Measurements from ENCODE around the gene DTD1. TPM values are rescaled to one million over a fixed set of nuclear protein-coding genes. Genes with fewer than 3 reads are reported as not detected.

The DTD1 gene
- total RNA-seq, 1 experiment from 2014 or later: 109 TPM

- no peak overlapping the region for H3K4me3 Mint-ChIP-seq (ENCODE audit: unreplicated experiment)
- Histone ChIP-seq H3K27me3 (replicated peaks; ENCODE audit: control insufficient read depth, insufficient read depth, low read length) (no peaks in the 10 kb centered on the region), H3K9me3 (no peaks in the 10 kb centered on the region), H3K36me3 (ENCODE audit: control insufficient read depth, insufficient read depth, low read length) (no peaks in the 10 kb centered on the region), H3K4me1 (no peaks in the 10 kb centered on the region), H3K4me3 (ENCODE audit: low read depth, low read length) (no peak overlapping the region)
- no peak overlapping the region for H3K27ac Mint-ChIP-seq (ENCODE audit: unreplicated experiment)
- CTCF ChIA-PET: no interaction called here
- POLR2A ChIA-PET: no interaction called here
- no peaks in the 10 kb centered on the region for H3K36me3 Mint-ChIP-seq (ENCODE audit: insufficient read depth, unreplicated experiment)
- TF ChIP-seq, protein P1, sequence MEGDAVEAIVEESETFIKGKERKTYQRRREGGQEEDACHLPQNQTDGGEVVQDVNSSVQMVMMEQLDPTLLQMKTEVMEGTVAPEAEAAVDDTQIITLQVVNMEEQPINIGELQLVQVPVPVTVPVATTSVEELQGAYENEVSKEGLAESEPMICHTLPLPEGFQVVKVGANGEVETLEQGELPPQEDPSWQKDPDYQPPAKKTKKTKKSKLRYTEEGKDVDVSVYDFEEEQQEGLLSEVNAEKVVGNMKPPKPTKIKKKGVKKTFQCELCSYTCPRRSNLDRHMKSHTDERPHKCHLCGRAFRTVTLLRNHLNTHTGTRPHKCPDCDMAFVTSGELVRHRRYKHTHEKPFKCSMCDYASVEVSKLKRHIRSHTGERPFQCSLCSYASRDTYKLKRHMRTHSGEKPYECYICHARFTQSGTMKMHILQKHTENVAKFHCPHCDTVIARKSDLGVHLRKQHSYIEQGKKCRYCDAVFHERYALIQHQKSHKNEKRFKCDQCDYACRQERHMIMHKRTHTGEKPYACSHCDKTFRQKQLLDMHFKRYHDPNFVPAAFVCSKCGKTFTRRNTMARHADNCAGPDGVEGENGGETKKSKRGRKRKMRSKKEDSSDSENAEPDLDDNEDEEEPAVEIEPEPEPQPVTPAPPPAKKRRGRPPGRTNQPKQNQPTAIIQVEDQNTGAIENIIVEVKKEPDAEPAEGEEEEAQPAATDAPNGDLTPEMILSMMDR (IDR thresholded peaks at IDR 0.05; ENCODE audit: insufficient read depth in 1 of 2, low read depth in 1 of 2, low read length in 1 of 2, severe bottlenecking in 1 of 2, unreplicated experiment in 1 of 2): no peak
- no peaks in the 10 kb centered on the region for H3K9me3 Mint-ChIP-seq (ENCODE audit: unreplicated experiment)
- no TSS peak for BruUV-seq (replicated peaks)
- DNase-seq: no peak
- intact Hi-C loops (cut with micrococcal nuclease; ENCODE audit: unreplicated experiment): no loop called here
- peaks cover 9% of the 10 kb centered on the region for H3K4me1 Mint-ChIP-seq (ENCODE audit: low read depth, unreplicated experiment)
- no peaks in the 10 kb centered on the region for H3K27me3 Mint-ChIP-seq (ENCODE audit: insufficient read depth, unreplicated experiment)
These were observed 97.6 kb downstream of the DTD1 start for GRCh38 chr20:18685406-18685805.

DNA sequence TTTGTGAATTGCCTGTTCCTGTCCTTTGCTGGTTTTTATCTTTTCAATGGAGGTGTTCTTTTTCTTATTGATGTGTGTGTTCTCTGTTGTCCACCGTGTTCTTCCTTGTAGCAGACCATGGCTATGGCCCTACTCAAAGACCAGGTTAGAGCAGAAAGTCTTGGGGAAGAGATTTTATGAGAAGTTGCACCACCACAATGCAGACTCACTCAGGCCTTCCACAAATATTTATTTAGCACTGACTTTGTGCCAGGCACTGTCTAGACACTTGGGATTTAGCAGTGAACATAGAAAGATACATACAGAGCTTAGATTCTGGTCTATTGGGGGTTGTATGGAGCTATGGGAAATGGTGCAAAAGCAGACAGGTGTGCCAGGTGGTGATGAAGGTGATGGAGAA is 98.8 kb downstream of the DTD1 start:
- no peak overlapping the region for H3K27ac Mint-ChIP-seq (ENCODE audit: unreplicated experiment)
- no peak for DNase-seq
- peaks cover 9% of the 10 kb centered on the region for H3K4me1 Mint-ChIP-seq (ENCODE audit: low read depth, unreplicated experiment)
- ChIA-PET CTCF (no interaction called here), POLR2A (no interaction called here)
- H3K9me3 ChIP-seq: no peaks in the 10 kb centered on the region
- no peaks in the 10 kb centered on the region for H3K4me1 ChIP-seq
- H3K4me3 Mint-ChIP-seq (ENCODE audit: unreplicated experiment): no peak overlapping the region
- H3K27me3 ChIP-seq (replicated peaks; ENCODE audit: control insufficient read depth, insufficient read depth, low read length): no peaks in the 10 kb centered on the region
- intact Hi-C loops (cut with micrococcal nuclease; ENCODE audit: unreplicated experiment): no loop called here
- no peaks in the 10 kb centered on the region for H3K36me3 Mint-ChIP-seq (ENCODE audit: insufficient read depth, unreplicated experiment)
- BruUV-seq (replicated peaks): no TSS peak
- no peaks in the 10 kb centered on the region for H3K9me3 Mint-ChIP-seq (ENCODE audit: unreplicated experiment)
- H3K4me3 ChIP-seq (ENCODE audit: low read depth, low read length): no peak overlapping the region
- no peaks in the 10 kb centered on the region for H3K27me3 Mint-ChIP-seq (ENCODE audit: insufficient read depth, unreplicated experiment)
- H3K36me3 ChIP-seq (ENCODE audit: control insufficient read depth, insufficient read depth, low read length): no peaks in the 10 kb centered on the region
- TF ChIP-seq, protein P1 (IDR thresholded peaks at IDR 0.05; ENCODE audit: insufficient read depth in 1 of 2, low read depth in 1 of 2, low read length in 1 of 2, severe bottlenecking in 1 of 2, unreplicated experiment in 1 of 2): no peak

DNA sequence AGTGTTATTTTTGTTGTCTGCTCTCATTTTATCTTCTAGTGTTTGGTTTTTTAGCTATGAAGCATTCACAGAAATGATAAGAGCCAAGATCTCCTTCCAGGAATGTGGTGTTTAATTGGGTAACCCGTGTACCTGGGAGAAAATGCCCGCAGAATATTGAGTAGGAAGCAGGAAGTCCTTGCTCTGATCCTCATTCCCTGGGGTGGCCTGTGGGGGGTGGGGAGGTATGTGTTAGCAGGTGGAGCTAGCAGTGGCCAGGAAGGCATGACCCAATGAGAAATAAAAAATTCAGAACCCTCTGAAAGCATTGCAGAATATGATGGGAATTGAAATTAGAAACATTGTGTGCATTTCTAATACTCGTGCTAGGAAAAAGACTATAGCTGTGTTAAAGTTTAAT is 100.8 kb downstream of the DTD1 start:
- TF ChIP-seq, protein P1 (IDR thresholded peaks at IDR 0.05; ENCODE audit: insufficient read depth in 1 of 2, low read depth in 1 of 2, low read length in 1 of 2, severe bottlenecking in 1 of 2, unreplicated experiment in 1 of 2): no peak
- ChIA-PET CTCF (no interaction called here), POLR2A (no interaction called here)
- no peaks in the 10 kb centered on the region for H3K4me1 ChIP-seq
- intact Hi-C loops (cut with micrococcal nuclease; ENCODE audit: unreplicated experiment): no loop called here
- H3K9me3 ChIP-seq: no peaks in the 10 kb centered on the region
- no peaks in the 10 kb centered on the region for H3K36me3 ChIP-seq (ENCODE audit: control insufficient read depth, insufficient read depth, low read length)
- no TSS peak for BruUV-seq (replicated peaks)
- Mint-ChIP-seq H3K4me3 (ENCODE audit: unreplicated experiment) (no peak overlapping the region), H3K27ac (ENCODE audit: unreplicated experiment) (no peak overlapping the region), H3K9me3 (ENCODE audit: unreplicated experiment) (no peaks in the 10 kb centered on the region), H3K4me1 (ENCODE audit: low read depth, unreplicated experiment) (peaks cover 15% of the 10 kb centered on the region), H3K36me3 (ENCODE audit: insufficient read depth, unreplicated experiment) (no peaks in the 10 kb centered on the region), H3K27me3 (ENCODE audit: insufficient read depth, unreplicated experiment) (no peaks in the 10 kb centered on the region)
- H3K27me3 ChIP-seq (replicated peaks; ENCODE audit: control insufficient read depth, insufficient read depth, low read length): no peaks in the 10 kb centered on the region
- no peak for DNase-seq
- H3K4me3 ChIP-seq (ENCODE audit: low read depth, low read length): no peak overlapping the region

Measured in Caco-2 (cell line).